OCI-LY3 (cell line): ENCODE results near the gene RNASEH2B.

ENCODE experiments used
- EZH2phosphoT487 ChIP-seq: fragments of 200-600 bp; shearing (Covaris generic); IDR thresholded peaks from 2 replicates; pipeline ENCODE4 v1.6.1; 2018; ENCODE audit warnings: antibody characterized with exemption, mixed run types, low read depth
- TF ChIP-seq, protein P1 (sequence below): fragments of 200-600, 300-600 bp; sonication (generic); IDR thresholded peaks from 2 replicates; pipeline ENCODE4 v1.5.1; 2014; ENCODE audit warnings: antibody characterized with exemption, low read length, low read depth

DNA sequence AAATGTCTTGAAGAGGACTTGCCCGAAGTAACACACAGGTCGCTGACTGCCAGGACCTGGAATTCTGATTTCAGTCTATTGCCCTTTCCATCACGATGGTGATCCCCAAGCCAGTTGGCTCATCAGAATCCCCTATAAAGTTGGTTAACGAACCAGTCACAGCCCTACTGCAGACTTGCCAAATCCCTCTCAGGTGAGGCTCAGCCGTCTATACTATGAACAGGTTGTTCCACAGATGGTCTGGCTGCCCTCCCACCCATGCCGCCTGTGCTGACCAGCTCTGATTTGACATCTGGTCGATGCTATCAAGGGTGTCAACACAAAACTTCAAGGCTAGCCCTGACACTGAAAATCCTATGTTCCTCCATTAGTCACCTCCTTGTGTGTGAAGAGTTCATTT is 90.0 kb downstream of the RNASEH2B start:
- no peak for TF ChIP-seq EZH2phosphoT487
- TF ChIP-seq, protein P1, sequence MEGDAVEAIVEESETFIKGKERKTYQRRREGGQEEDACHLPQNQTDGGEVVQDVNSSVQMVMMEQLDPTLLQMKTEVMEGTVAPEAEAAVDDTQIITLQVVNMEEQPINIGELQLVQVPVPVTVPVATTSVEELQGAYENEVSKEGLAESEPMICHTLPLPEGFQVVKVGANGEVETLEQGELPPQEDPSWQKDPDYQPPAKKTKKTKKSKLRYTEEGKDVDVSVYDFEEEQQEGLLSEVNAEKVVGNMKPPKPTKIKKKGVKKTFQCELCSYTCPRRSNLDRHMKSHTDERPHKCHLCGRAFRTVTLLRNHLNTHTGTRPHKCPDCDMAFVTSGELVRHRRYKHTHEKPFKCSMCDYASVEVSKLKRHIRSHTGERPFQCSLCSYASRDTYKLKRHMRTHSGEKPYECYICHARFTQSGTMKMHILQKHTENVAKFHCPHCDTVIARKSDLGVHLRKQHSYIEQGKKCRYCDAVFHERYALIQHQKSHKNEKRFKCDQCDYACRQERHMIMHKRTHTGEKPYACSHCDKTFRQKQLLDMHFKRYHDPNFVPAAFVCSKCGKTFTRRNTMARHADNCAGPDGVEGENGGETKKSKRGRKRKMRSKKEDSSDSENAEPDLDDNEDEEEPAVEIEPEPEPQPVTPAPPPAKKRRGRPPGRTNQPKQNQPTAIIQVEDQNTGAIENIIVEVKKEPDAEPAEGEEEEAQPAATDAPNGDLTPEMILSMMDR, result no peak
